ENCODE results near the gene DLG2. TPM values are rescaled to one million over a fixed set of nuclear protein-coding genes. Genes with fewer than 3 reads are reported as not detected.

DLG2 gene
- total and polyA plus RNA-seq, 2 donors = 3.4 to 42.4 TPM

DNA sequence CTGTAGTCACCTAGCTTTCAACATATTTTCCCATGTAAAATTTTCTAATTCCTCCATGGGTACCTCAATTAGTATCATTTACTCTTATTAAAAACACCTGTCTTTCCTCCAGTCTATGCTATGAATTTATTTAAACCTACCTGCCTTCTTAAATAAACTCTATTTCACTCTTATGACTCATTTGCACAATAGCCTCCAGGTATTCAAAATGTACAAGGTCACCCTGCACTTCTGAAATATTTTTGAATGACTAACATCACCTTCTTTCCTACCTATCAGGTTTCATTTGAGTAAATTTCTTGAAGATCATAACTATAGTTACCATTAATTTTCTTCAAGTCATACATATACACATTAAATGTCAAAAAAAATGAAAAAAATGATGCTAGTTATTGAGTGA, 939.7 kb downstream of the DLG2 start:
- H3K27ac ChIP-seq (ENCODE audit: low read depth) = no peak overlapping the region
- DNase-seq (ENCODE audit: extremely low spot score) = no peak
- no peaks in the 10 kb centered on the region for H3K36me3 ChIP-seq (ENCODE audit: insufficient read depth)
- H3K4me1 ChIP-seq (ENCODE audit: insufficient read depth) = no peaks in the 10 kb centered on the region
- H3K4me3 ChIP-seq (ENCODE audit: low read depth, low read length) = no peak overlapping the region

DNA sequence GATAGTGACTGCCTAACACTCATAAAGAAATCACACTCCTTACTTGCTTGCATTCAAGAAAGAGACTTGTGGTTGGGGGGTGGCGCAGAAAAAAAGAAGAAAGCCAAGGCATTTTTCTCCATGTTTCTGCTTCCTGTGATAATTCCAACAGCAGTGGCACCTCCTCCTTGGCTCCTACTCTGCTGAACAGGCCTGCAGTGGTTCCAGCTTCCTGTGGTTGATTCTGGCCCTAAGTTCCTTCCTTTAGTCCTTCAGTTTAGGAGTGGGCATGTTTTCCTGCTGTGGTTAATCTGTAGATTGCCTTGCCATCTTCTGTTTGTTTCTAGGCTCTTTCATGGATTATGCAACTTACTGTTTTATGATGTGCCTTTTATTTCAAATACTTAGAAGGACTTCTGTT, 940.4 kb downstream of the DLG2 start:
- no peak overlapping the region for H3K27ac ChIP-seq (ENCODE audit: low read depth)
- no peaks in the 10 kb centered on the region for H3K36me3 ChIP-seq (ENCODE audit: insufficient read depth)
- H3K4me1 ChIP-seq (ENCODE audit: insufficient read depth) = no peaks in the 10 kb centered on the region
- no peak for DNase-seq (ENCODE audit: extremely low spot score)
- no peak overlapping the region for H3K4me3 ChIP-seq (ENCODE audit: low read depth, low read length)
- 94% methylated on average over 1 of the region's 1 CpG for WGBS

DNA sequence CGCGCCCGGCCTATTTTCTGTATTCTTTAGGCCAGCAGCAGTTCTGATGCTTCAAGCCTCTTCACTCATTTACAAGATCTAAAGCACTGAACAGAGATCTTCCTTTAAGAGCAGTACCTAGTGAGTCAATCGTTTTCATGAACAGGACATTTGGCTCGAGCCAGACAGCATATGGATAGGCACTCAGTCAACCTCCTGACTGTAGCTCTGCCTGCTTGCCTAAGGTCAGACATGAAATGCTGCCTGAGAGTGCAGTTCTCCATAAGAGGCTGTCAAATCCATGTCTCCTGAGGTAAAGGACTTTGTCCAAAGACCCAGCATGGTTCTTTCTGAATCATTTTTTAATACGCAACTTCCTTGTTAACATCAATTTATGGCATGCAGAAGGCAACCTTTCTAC, 941.2 kb downstream of the DLG2 start:
- WGBS = 91% methylated on average over 6 of the region's 6 CpGs
- Histone ChIP-seq H3K36me3 (ENCODE audit: insufficient read depth) (no peaks in the 10 kb centered on the region), H3K4me1 (ENCODE audit: insufficient read depth) (no peaks in the 10 kb centered on the region), H3K27ac (ENCODE audit: low read depth) (no peak overlapping the region), H3K4me3 (ENCODE audit: low read depth, low read length) (no peak overlapping the region)
- no peak for DNase-seq (ENCODE audit: extremely low spot score)

DNA sequence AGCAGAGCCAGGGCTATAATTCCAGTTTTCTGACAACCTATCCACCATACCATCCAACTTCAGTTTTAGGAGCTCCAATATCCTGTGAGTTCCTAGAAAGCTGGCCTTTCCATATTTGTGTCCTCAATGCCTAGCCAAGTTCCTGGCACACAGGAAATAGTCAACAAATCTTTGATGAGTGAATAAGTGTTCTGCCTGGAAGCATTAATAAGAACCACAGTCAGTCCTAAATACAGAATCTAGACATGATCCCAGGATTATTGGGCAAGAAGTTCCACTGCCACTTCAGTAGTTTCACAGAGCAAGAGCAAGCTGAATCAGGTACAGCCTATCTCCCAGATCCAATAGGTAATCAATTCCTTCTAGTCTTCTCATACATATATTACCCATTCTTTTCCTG, 942.0 kb downstream of the DLG2 start:
- DNase-seq (ENCODE audit: extremely low spot score) = no peak
- no peak overlapping the region for H3K27ac ChIP-seq (ENCODE audit: low read depth)

DNA sequence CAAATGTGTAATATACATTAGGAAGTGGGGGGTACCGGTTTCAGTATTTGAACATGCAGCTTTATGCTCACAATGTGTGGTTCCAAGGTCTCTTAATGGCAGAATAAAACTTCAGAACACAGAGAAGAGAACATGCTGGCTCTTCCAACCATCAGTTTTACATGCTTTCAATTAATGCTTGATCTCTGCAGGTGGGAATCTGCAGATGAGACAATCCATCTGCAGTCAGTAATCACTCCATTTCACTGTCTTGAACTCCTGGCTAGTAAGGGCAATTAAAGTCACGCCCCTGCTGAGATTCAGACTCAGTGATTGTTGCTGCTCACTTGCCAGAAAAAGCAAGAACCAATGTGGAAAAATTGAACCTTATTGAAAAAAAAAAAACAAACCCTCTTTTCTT, 945.7 kb downstream of the DLG2 start:
- 84% methylated on average over 2 of the region's 2 CpGs for whole genome bisulfite sequencing
- no peak overlapping the region for H3K4me3 ChIP-seq (ENCODE audit: low read depth, low read length)
- no peak overlapping the region for H3K27ac ChIP-seq (ENCODE audit: low read depth)
- no peak for DNase-seq (ENCODE audit: extremely low spot score)
- H3K36me3 ChIP-seq (ENCODE audit: insufficient read depth) = no peaks in the 10 kb centered on the region
- H3K4me1 ChIP-seq (ENCODE audit: insufficient read depth) = no peaks in the 10 kb centered on the region

More for the DNA sequence above, 942.0 kb downstream of the DLG2 start:
- no peaks in the 10 kb centered on the region for H3K36me3 ChIP-seq (ENCODE audit: insufficient read depth)
- H3K4me1 ChIP-seq (ENCODE audit: insufficient read depth) = no peaks in the 10 kb centered on the region
- no peak overlapping the region for H3K4me3 ChIP-seq (ENCODE audit: low read depth, low read length)

DNA sequence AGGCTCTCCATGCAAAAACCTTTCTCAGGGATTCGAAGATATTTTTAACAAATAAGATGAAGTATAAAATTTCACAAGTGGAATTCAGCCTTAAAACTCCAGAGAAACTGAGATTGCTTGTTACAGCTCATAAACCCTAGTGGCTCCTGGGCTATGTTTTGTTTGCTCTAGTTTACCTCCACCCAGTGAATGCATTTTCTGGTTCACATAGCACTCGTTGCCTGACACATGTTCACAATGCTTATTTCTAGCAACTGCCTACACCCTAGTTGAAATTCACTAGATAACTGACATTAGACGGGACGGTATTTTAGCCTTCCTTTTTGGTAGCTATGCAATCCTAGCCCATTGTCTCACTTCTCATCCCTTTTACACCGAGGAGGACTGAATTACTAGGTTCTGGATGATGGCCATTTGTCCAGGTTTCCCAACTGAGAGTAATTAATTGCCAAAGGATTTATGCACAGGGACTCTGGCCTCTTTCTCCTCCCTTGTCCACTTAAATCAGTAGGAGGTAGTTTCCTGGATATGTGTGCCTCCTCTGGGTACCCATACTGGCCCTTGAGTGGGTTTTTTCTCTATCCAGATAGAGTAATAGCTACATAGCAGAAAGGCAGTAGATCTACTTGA, 951.6 kb downstream of the DLG2 start:
- no peaks in the 10 kb centered on the region for H3K36me3 ChIP-seq (ENCODE audit: insufficient read depth)
- no peak overlapping the region for H3K4me3 ChIP-seq (ENCODE audit: low read depth, low read length)
- H3K4me1 ChIP-seq (ENCODE audit: insufficient read depth) = no peaks in the 10 kb centered on the region
- no peak for DNase-seq (ENCODE audit: extremely low spot score)
- WGBS = 83% methylated on average over 5 of the region's 5 CpGs
- no peak overlapping the region for H3K27ac ChIP-seq (ENCODE audit: low read depth)

DNA sequence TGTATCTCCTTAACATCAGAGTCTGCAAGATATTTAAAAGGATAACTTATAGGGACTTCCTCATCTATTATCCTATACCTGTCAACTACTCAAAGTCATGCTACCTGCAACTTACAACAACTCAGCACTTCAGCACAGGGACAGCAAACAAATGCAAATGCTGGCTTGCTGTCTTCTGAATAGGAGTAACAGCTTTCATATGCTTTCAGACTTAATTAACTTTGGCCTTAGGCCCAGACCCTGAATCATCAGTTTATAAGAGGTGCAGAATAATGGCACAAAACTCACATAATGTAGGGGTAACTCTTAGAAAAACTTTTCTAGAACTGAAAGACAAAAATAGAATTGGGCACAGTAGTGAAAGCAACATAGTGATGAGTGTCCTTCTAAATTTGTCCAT, 953.4 kb downstream of the DLG2 start:
- DNase-seq (ENCODE audit: extremely low spot score) = peak; percentile 13

DNA sequence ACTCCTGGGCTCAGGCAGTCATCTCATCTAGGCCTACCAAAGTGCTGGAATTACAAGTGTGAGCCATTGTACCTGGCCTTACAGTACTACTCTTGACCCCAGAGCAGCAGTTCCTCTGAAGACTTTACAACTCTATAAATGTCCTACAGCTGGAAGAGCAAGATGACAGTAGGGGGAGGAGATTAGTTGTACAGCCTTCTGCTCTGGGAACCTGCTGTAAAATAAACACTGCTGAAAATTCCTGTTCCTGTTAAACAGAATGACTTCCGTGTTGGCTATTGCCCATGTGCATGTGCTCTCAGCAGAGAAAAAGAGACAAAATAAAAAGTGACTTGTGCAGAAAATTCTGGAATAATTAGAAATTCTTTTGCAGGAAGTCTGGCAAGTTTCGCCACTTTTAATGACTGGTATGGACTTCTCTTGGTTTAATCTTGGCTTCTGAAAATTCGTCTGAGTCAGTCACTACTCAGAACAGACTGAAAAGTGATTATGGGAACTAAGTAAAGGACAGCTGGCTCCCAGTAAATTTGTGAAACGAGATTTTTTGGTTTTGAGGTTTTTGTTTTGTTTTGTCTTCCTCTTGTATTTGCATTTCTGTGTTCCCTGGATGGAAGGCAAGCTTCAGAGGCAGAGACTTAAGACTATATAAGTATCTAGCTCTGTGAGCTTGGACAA, 955.7 kb downstream of the DLG2 start:
- H3K36me3 ChIP-seq (ENCODE audit: insufficient read depth) = no peaks in the 10 kb centered on the region
- no peak overlapping the region for H3K4me3 ChIP-seq (ENCODE audit: low read depth, low read length)
- WGBS = 42% methylated on average over 4 of the region's 4 CpGs
- DNase-seq (ENCODE audit: extremely low spot score) = peak; percentile 14
- no peak overlapping the region for H3K27ac ChIP-seq (ENCODE audit: low read depth)
- no peaks in the 10 kb centered on the region for H3K4me1 ChIP-seq (ENCODE audit: insufficient read depth)

More for the DNA sequence above, 953.4 kb downstream of the DLG2 start:
- no peak overlapping the region for H3K27ac ChIP-seq (ENCODE audit: low read depth)
- H3K4me1 ChIP-seq (ENCODE audit: insufficient read depth) = no peaks in the 10 kb centered on the region
- no peak overlapping the region for H3K4me3 ChIP-seq (ENCODE audit: low read depth, low read length)
- H3K36me3 ChIP-seq (ENCODE audit: insufficient read depth) = no peaks in the 10 kb centered on the region

DNA sequence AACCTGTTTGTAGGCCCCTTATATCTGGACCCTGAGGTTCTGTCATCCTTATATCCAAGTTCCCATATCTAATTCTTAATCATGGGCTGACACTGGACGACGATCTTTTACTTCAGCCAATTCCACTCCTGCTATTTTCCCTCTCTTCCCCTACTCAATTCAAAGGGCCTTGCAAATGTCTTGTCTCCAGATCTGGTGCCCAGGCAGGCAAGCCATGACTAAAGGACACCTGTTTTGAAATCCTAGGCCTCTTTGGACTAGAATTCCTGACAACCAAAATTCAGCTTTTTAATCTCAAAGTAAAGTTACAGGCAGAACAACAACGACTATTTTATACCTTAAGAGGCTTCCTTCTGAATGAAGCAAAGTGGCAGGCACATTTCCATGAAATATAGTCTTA, 963.4 kb downstream of the DLG2 start:
- Histone ChIP-seq H3K36me3 (ENCODE audit: insufficient read depth) (no peaks in the 10 kb centered on the region), H3K4me1 (ENCODE audit: insufficient read depth) (no peaks in the 10 kb centered on the region), H3K27ac (ENCODE audit: low read depth) (no peak overlapping the region), H3K4me3 (ENCODE audit: low read depth, low read length) (no peak overlapping the region)
- DNase-seq (ENCODE audit: extremely low spot score) = no peak
- WGBS = 78% methylated on average over 3 of the region's 3 CpGs

DNA sequence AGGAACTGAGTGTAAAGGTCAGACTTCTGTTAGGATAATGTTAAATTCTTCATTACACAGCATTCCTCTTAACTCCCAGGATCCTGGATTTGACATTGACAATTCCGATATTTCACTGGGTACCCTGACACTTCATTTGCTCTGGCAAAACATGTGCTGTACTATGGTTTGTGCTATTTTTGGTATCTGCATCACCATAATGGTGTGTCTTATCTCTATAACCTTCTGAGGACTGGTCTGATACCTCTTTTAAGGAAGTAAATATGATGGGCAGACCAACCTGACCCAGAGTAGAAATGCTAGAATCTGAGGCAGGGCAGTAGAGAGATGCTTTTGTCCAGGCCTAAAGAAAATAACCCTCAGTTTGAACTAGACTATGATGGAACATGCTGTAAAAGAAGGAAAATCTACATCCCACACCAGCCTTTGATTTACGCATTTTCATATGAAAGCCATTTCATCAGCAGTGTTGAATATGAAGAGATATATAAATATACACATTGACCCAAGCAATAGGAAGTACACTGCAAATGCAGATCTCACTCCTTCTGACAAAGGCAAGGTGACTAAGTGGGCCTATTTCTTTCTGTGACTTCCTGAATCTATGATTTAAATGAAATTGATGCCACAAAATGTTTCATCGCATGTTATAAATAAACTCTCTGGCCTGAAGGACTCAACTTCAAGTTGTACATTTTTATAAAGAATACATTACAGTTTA, 966.7 kb downstream of the DLG2 start:
- Histone ChIP-seq H3K4me1 (ENCODE audit: insufficient read depth) (no peaks in the 10 kb centered on the region), H3K4me3 (ENCODE audit: low read depth, low read length) (no peak overlapping the region), H3K27ac (ENCODE audit: low read depth) (no peak overlapping the region), H3K36me3 (ENCODE audit: insufficient read depth) (no peaks in the 10 kb centered on the region)
- 96% methylated on average over 3 of the region's 3 CpGs for WGBS
- DNase-seq (ENCODE audit: extremely low spot score) = no peak

DNA sequence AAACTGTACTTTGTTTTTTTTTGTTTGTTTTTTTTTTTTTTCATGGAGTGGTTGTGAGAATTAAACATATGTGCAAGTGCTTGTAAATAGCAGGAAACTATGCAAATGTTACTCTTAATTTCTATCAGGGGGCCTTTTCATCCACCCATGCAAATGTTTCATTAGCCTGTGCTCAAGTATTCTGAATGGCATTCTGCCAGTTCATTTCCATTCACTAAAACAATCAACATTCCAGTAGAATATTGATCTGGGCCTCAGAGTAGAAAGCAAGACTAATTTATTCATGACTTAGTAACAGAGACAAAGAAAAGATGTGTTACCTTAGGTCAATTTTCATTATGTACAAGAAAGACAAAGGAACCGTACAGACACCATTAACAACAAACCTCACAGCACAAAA, 971.4 kb downstream of the DLG2 start:
- Histone ChIP-seq H3K27ac (ENCODE audit: low read depth) (no peak overlapping the region), H3K4me1 (ENCODE audit: insufficient read depth) (no peaks in the 10 kb centered on the region), H3K36me3 (ENCODE audit: insufficient read depth) (no peaks in the 10 kb centered on the region), H3K4me3 (ENCODE audit: low read depth, low read length) (no peak overlapping the region)
- WGBS = 82% methylated on average over 1 of the region's 1 CpG
- no peak for DNase-seq (ENCODE audit: extremely low spot score)

DNA sequence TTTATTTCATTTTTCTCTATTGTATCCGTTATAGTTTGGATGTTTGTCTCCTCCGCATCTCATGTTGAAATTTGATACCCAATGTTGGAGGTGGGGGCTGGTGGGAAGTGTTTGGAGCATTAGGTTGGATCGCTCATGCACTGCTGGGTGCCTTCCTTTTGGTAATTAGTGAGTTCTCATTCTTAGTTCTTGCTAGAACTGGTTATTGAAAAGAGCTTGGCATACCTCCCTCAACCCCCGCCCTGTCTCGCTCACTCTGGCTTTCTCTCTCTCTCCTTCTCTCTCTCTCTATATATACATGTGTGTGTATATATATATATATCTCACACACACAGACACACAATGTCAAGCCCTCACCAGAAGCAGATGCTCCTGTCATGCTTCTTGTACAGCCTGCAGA, 978.7 kb downstream of the DLG2 start:
- 57% methylated on average over 5 of the region's 5 CpGs for WGBS
- DNase-seq (ENCODE audit: extremely low spot score) = no peak
- Histone ChIP-seq H3K36me3 (ENCODE audit: insufficient read depth) (no peaks in the 10 kb centered on the region), H3K4me1 (ENCODE audit: insufficient read depth) (no peaks in the 10 kb centered on the region), H3K4me3 (ENCODE audit: low read depth, low read length) (no peak overlapping the region), H3K27ac (ENCODE audit: low read depth) (no peak overlapping the region)

DNA sequence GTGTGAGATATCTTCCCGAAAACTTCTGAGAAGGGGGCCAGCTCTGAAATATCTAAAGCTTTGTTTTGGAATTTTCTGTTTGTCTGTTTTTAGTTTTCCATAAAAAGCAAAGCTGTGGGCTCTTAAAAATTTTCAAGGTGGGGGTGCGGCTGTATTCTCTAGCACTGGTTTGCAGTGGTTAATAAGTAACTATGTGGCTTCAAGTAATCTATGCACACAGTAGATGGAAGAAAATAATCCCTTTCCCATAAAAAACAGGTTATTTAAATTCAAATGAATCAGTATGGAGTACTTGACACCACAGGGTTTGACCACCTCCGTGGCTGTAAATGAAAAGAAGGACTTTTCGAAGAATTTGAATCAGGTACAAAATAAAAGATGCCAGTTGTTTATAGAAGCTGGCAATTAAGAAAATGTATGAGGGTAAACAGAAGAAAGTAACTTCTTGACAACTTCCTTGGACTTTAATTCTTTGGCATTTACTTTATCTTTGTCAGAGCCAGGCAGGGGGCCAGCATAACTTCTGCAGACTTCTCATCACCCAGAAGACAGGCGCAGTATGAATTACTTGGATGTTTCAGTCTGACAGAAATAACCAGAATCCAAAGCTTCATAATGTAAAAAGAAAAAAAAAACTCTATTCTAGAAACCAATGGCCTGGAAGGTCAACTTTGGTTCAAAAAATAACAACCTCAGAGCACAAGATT, 981.0 kb downstream of the DLG2 start:
- H3K4me3 ChIP-seq (ENCODE audit: low read depth, low read length) = no peak overlapping the region
- WGBS = 66% methylated on average over 5 of the region's 5 CpGs
- no peak overlapping the region for H3K27ac ChIP-seq (ENCODE audit: low read depth)
- no peaks in the 10 kb centered on the region for H3K36me3 ChIP-seq (ENCODE audit: insufficient read depth)
- DNase-seq (ENCODE audit: extremely low spot score) = no peak
- no peaks in the 10 kb centered on the region for H3K4me1 ChIP-seq (ENCODE audit: insufficient read depth)

DNA sequence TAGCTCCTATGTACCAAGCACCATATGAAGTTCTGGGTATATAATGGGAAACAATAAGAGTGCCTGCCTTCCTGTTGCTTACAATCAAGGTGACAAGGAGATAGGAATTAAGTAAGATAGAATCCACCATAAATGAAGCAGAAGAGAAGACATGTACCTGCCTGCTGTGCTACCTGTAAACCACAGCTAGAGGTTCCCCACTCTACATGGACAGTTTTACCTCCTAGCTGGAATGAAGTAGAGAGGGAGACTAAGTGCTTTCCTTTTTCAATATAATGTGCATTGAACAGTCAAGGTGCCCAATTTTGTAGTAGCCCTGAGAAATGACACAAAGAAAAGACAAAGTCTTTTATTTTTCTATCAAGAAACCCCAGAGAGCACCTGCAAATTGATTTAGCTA, 984.6 kb downstream of the DLG2 start:
- H3K4me3 ChIP-seq (ENCODE audit: low read depth, low read length) = no peak overlapping the region
- no peaks in the 10 kb centered on the region for H3K36me3 ChIP-seq (ENCODE audit: insufficient read depth)
- DNase-seq (ENCODE audit: extremely low spot score) = no peak
- no peak overlapping the region for H3K27ac ChIP-seq (ENCODE audit: low read depth)
- no peaks in the 10 kb centered on the region for H3K4me1 ChIP-seq (ENCODE audit: insufficient read depth)
